Endothelial cell of umbilical vein (primary cell): Measurements from ENCODE around the gene AGMO. TPM values are rescaled to one million over a fixed set of nuclear protein-coding genes. Genes with fewer than 3 reads are reported as not detected.

Experiments used
- BruUV-seq: library from RNA; stranded (reverse); fragments of 400-500 nt; replicated peaks from 2 replicates; lab custom pipeline; 2021; lab: Mats Ljungman, UMichigan
- CTCF ChIA-PET: fragments of 300-600, 350-600 bp; sonication (Branson Sonifier 250); formaldehyde crosslinking; loops from one replicate; lab custom pipeline; 2021; ENCODE audit warnings: antibody characterized with exemption, inconsistent platforms; lab: Charles Lee
- POLR2A ChIA-PET: fragments of 300-600, 350-600 bp; sonication (Branson Sonifier 250); formaldehyde crosslinking; loops from one replicate; lab custom pipeline; 2021; ENCODE audit warnings: antibody characterized with exemption, inconsistent platforms; lab: Charles Lee
- DNase-seq: peaks from one replicate; pipeline ENCODE4 v3.0.0-alpha.2; 2011; ENCODE audit warnings: low read depth, low spot score
- FAIRE-seq: peaks from 2 replicates; lab custom pipeline; 2011; peaks lifted over from hg19 to GRCh38; lab: Jason Lieb, UNC
- H2AFZ ChIP-seq: 2 replicates; pipeline ENCODE4 v1.6.0; 2012; ENCODE audit warnings: low read depth, low read length, control low read depth, inconsistent platforms
- H3K27ac ChIP-seq: 2 replicates; pipeline ENCODE4 v1.5.1; 2011; ENCODE audit warnings: low read depth, mild to moderate bottlenecking, control low read depth, low read length, moderate library complexity; ENCODE audit not compliant: insufficient read depth
- H3K27me3 ChIP-seq, 2 experiments: 2 replicates each; pipeline versions ENCODE4 v1.6.0 to v1.6.1; 2011; ENCODE audit warnings: low read length in 2 of 2, mixed read lengths in 1 of 2; ENCODE audit not compliant: control insufficient read depth in 2 of 2, insufficient read depth in 2 of 2
- H3K36me3 ChIP-seq, 2 experiments: 2 replicates in 1 of 2; 3 replicates in 1 of 2; pipeline ENCODE4 v1.5.1; 2011; ENCODE audit warnings: low read length in 2 of 2, mild to moderate bottlenecking in 1 of 2, moderate library complexity in 1 of 2; ENCODE audit not compliant: control insufficient read depth in 2 of 2, insufficient read depth in 2 of 2; ENCODE audit errors: extremely low read depth in 1 of 2
- H3K4me1 ChIP-seq: 3 replicates; pipeline ENCODE4 v1.5.1; 2011; ENCODE audit warnings: mild to moderate bottlenecking, low read length; ENCODE audit not compliant: control insufficient read depth, insufficient read depth; ENCODE audit errors: extremely low read depth
- H3K4me2 ChIP-seq: 2 replicates; pipeline ENCODE4 v1.6.1; 2011; ENCODE audit warnings: low read length, control low read depth, mixed read lengths; ENCODE audit not compliant: insufficient read depth
- H3K4me3 ChIP-seq, 3 experiments: fragments of 200-600 bp in 1 of 3; sonication (generic), shearing (Covaris generic) in 1 of 3; replicated peaks in 1 of 3; 2 replicates each; pipeline ENCODE4 v1.5.1; 2011 to 2016; ENCODE audit warnings: control low read depth in 3 of 3, low read length in 3 of 3, mild to moderate bottlenecking in 2 of 3, inconsistent platforms in 1 of 3, low read depth in 1 of 3, moderate library complexity in 1 of 3; ENCODE audit not compliant: insufficient read depth in 1 of 3
- H3K79me2 ChIP-seq: 2 replicates; pipeline ENCODE4 v1.6.0; 2012; ENCODE audit warnings: low read length, inconsistent platforms; ENCODE audit not compliant: control insufficient read depth, insufficient read depth
- H3K9ac ChIP-seq: replicated peaks from 2 replicates; pipeline ENCODE3; 2011; ENCODE audit warnings: low read length, control low read depth; ENCODE audit not compliant: insufficient read depth; ENCODE audit errors: extremely low read depth
- H3K9me1 ChIP-seq: replicated peaks from 3 replicates; pipeline ENCODE4 v1.6.0; 2011; ENCODE audit warnings: mild to moderate bottlenecking, low read length; ENCODE audit not compliant: control insufficient read depth, insufficient read depth; ENCODE audit errors: extremely low read depth
- H3K9me3 ChIP-seq: replicated peaks from 2 replicates; pipeline ENCODE4 v1.5.1; 2012; ENCODE audit warnings: low read length, inconsistent platforms; ENCODE audit not compliant: control insufficient read depth, insufficient read depth
- H4K20me1 ChIP-seq: replicated peaks from 2 replicates; pipeline ENCODE3; 2011; ENCODE audit warnings: mild to moderate bottlenecking, low read length; ENCODE audit not compliant: control insufficient read depth, insufficient read depth; ENCODE audit errors: extremely low read depth
- EZH2 ChIP-seq: IDR thresholded peaks from 2 replicates; pipeline ENCODE4 v1.6.1; 2012; ENCODE audit warnings: borderline replicate concordance, low read depth, mild to moderate bottlenecking, moderate library complexity, low read length, inconsistent platforms; ENCODE audit not compliant: severe bottlenecking
- JUN ChIP-seq: IDR thresholded peaks from 2 replicates; pipeline ENCODE4 v1.6.1; 2011; ENCODE audit warnings: borderline replicate concordance, low read depth; ENCODE audit not compliant: insufficient read length, insufficient read depth
- MYC ChIP-seq: IDR thresholded peaks from one replicate; pipeline ENCODE4 v1.6.1; 2011; ENCODE audit warnings: mild to moderate bottlenecking, low read depth, low read length
- POLR2A ChIP-seq: IDR thresholded peaks from 2 replicates; pipeline ENCODE4 v1.6.1; 2012; ENCODE audit warnings: low read depth, mild to moderate bottlenecking, control low read depth, low read length
- POLR2AphosphoS5 ChIP-seq: IDR thresholded peaks from 2 replicates; pipeline ENCODE4 v1.6.1; 2012; ENCODE audit warnings: low read depth, mild to moderate bottlenecking, control low read depth, low read length, moderate library complexity; ENCODE audit not compliant: insufficient read depth
- dilution Hi-C: fragments of 300-500 bp; cut with MboI; formaldehyde crosslinking; loops from one replicate; pipeline ENCODE4 v1.15.0; 2019; ENCODE audit warnings: low sequenced_read_pairs; ENCODE audit not compliant: extremely low pct_ligation_motif_present
- intact Hi-C: fragments of 100-400 bp; cut with micrococcal nuclease; formaldehyde crosslinking; loops from one replicate; pipeline ENCODE4 v1.10.0; 2022
- polyA plus RNA-seq, 4 experiments: library from polyadenylated mRNA; depleted of rRNA in 3 of 4; stranded (reverse) in 3 of 4; unstranded in 1 of 4; fragments of >200 nt; gene quantifications; 2 replicates each; pipeline versions ENCODE4 v1.2.1 to v1.2.3, GENCODE V29; 2011 to 2012; ENCODE audit warnings: missing spikeins in 1 of 4
- total RNA-seq: library from RNA; stranded (reverse); gene quantifications from 2 replicates; pipeline ENCODE4 v1.2.3, GENCODE V29; 2021
- TF ChIP-seq, protein P1 (sequence below), 2 donors: IDR thresholded peaks; 1 replicate in 1 of 2; 2 replicates in 1 of 2; pipeline ENCODE4 v1.5.1; 2011; ENCODE audit warnings: low read length in 2 of 2, mild to moderate bottlenecking in 2 of 2, moderate library complexity in 2 of 2, control low read depth in 1 of 2, inconsistent platforms in 1 of 2, low read depth in 1 of 2; ENCODE audit not compliant: insufficient read depth in 1 of 2; ENCODE audit errors: extremely low read depth in 1 of 2

The AGMO gene
- total and polyA plus RNA-seq, 2 donors (not counting 3 experiments of a cell fraction or from before 2014, with no cell fraction given), result 0.23 to 0.40 TPM

DNA sequence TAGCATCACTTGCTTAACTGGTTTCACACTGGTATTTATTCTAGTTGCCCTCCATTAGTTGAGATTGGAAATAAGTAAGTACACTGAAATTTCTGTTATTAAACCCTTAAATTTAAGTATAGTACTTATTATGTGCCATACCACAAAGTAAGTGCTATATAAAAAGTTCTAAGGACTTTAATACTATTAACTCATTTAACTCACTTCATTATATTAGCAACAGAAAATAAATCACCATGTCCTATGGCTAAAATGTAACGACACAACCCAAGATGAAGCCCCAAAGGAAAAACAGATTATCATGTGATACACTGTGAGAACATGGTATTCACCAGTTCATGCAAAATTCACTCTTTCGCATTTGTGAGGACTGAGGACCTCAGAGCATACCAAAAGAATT, 70.5 kb downstream of the AGMO start:
- no peak overlapping the region for H3K27ac ChIP-seq
- H3K4me1 ChIP-seq, result no peaks in the 10 kb centered on the region
- H3K27me3 ChIP-seq, result no peaks in the 10 kb centered on the region
- H3K79me2 ChIP-seq, result no peaks in the 10 kb centered on the region
- no peaks in the 10 kb centered on the region for H3K9me1 ChIP-seq
- no peaks in the 10 kb centered on the region for H3K36me3 ChIP-seq
- intact Hi-C loops (no loop called here), dilution Hi-C loops (no loop called here)
- TF ChIP-seq MYC (no peak), POLR2A (no peak)
- H3K4me2 ChIP-seq, result no peak overlapping the region
- FAIRE-seq, result no peak
- DNase-seq, result no peak
- CTCF ChIA-PET, result no interaction called here
- POLR2A ChIA-PET, result no interaction called here
- H3K4me3 ChIP-seq, result no peak overlapping the region
- H4K20me1 ChIP-seq, result no peaks in the 10 kb centered on the region
- H2AFZ ChIP-seq, result no peak overlapping the region
- no peaks in the 10 kb centered on the region for H3K9me3 ChIP-seq
- no TSS peak for BruUV-seq
- H3K9ac ChIP-seq, result no peak overlapping the region

DNA sequence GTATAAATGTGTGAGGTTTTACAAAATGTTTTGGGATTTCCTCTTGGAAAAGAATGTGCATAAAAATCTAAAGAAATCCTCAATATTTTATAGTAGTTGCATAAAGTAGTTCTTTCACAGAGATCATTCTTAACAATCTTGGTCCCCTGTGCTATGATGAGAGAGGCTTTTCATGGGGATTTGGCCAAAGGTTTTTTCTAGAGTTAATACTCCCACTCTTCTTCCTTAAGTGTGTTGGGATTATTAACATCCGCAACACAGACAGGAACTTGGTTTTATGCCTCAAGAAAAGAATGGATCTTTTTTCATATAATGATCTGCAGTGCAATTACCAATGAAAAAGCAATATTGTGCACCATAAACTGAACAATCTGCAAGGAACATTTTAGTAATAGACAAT, 71.5 kb downstream of the AGMO start:
- ChIA-PET POLR2A (no interaction called here), CTCF (no interaction called here)
- H3K4me2 ChIP-seq, result no peak overlapping the region
- TF ChIP-seq, protein P1, sequence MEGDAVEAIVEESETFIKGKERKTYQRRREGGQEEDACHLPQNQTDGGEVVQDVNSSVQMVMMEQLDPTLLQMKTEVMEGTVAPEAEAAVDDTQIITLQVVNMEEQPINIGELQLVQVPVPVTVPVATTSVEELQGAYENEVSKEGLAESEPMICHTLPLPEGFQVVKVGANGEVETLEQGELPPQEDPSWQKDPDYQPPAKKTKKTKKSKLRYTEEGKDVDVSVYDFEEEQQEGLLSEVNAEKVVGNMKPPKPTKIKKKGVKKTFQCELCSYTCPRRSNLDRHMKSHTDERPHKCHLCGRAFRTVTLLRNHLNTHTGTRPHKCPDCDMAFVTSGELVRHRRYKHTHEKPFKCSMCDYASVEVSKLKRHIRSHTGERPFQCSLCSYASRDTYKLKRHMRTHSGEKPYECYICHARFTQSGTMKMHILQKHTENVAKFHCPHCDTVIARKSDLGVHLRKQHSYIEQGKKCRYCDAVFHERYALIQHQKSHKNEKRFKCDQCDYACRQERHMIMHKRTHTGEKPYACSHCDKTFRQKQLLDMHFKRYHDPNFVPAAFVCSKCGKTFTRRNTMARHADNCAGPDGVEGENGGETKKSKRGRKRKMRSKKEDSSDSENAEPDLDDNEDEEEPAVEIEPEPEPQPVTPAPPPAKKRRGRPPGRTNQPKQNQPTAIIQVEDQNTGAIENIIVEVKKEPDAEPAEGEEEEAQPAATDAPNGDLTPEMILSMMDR (IDR thresholded peaks at IDR 0.05; ENCODE audit: extremely low read depth in 1 of 2, insufficient read depth in 1 of 2, low read depth in 1 of 2, low read length in 2 of 2), result no peak
- no peak for TF ChIP-seq JUN
- no peak for TF ChIP-seq POLR2AphosphoS5
- TF ChIP-seq EZH2, result no peak
- no peaks in the 10 kb centered on the region for H3K4me1 ChIP-seq
- H3K27ac ChIP-seq, result no peak overlapping the region
- intact Hi-C loops, result no loop called here
- H3K4me3 ChIP-seq, result no peak overlapping the region
- no peak overlapping the region for H3K9ac ChIP-seq
- BruUV-seq, result no TSS peak
- no peaks in the 10 kb centered on the region for H3K27me3 ChIP-seq
- FAIRE-seq (no peak), DNase-seq (no peak)
- no peaks in the 10 kb centered on the region for H4K20me1 ChIP-seq
- H3K79me2 ChIP-seq, result no peaks in the 10 kb centered on the region
- dilution Hi-C loops, result no loop called here
- H3K9me3 ChIP-seq, result no peaks in the 10 kb centered on the region
- no peaks in the 10 kb centered on the region for H3K36me3 ChIP-seq
- no peak overlapping the region for H2AFZ ChIP-seq
- no peaks in the 10 kb centered on the region for H3K9me1 ChIP-seq
